ENCODE measurements around the gene ZNF70. TPM values are rescaled to one million over a fixed set of nuclear protein-coding genes. Genes with fewer than 3 reads are reported as not detected.

Gene ZNF70
- total RNA-seq, 1 experiment from 2014 or later, result 3.3 TPM

DNA sequence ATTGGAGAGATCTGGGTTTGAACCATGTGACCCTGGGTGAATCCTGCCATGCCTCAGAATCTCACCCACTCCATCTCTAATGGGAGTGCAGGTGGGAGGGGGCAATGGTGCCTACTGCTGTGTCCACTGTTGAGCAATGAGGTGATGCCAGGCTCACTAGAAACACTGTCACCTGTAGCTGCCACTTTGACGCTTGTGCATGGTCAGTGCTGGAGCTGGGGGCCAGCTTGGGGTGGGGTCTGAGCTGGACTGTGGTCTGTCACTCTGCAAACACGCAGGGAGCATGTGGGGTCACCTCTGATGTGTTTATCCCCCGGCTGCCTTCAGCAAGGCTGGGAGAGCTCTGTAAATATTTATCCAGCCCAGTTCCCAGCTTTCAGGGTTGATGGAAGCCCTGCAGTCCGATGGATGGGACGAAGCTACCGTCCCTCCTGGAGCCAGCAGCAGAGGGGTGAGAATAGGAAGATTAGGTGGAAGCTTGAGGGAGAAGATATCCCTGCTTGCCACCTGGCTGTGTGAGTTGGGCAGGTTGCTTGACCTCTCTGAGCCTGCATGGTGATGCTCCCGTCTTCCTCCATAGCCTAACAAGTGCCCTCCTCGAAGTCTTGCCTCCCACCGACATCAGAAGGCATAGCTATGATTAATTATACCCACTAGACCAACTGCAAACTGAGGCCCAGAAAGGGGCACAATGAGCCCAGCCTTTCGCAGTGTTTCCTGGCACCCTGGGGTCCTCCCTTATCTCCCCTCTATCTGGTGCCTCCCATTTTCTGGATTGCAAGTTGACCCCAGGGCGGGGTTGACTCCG lies 23.4 kb upstream of the ZNF70 start:
- ChIA-PET CTCF (interaction anchor here (1.2 to 1.9 kb wide), 3 partner anchors 14 to 83 kb away, joined by 3 to 10 read pairs (median 7); partner anchors contain the start of gene SLC2A11), POLR2A (interaction anchor here (1.2 kb wide), 1 partner anchor 83 kb away, joined by 3 read pairs; the partner anchor contains the start of gene SLC2A11)
- TF ChIP-seq ATF3 (CRISPR knock-in tag; conservative IDR thresholded peaks at IDR 0.05) (no peak), GABPB1 (CRISPR knock-in tag; IDR thresholded peaks at IDR 0.05) (peak; percentile 72)
- no peak for ATAC-seq
- peaks cover 30% of the 10 kb centered on the region for H3K4me1 Mint-ChIP-seq
- H3K9me3 Mint-ChIP-seq, result no peaks in the 10 kb centered on the region
- peaks cover 34% of the 10 kb centered on the region for H3K27me3 Mint-ChIP-seq (ENCODE audit: low read depth)
- no peak overlapping the region for H3K27ac Mint-ChIP-seq
- peak overlapping the region; percentile 23; the same call in 1 of the 2 replicates for H3K4me3 Mint-ChIP-seq
- DNase-seq (ENCODE audit: low spot score), result no peak
- H3K36me3 Mint-ChIP-seq, result no peaks in the 10 kb centered on the region

GRCh38 chr22:23773483-23774113 lies 22.7 kb upstream of the ZNF70 start:
- peak overlapping the region; percentile 79 for H3K4me3 Mint-ChIP-seq
- no peak for DNase-seq (ENCODE audit: low spot score)
- peaks cover 30% of the 10 kb centered on the region for H3K4me1 Mint-ChIP-seq
- peaks cover 41% of the 10 kb centered on the region for H3K27me3 Mint-ChIP-seq (ENCODE audit: low read depth)
- no peaks in the 10 kb centered on the region for H3K9me3 Mint-ChIP-seq
- no peak overlapping the region for H3K27ac Mint-ChIP-seq
- H3K36me3 Mint-ChIP-seq, result no peaks in the 10 kb centered on the region
- TF ChIP-seq GRHL2 (CRISPR knock-in tag; IDR thresholded peaks at IDR 0.05; ENCODE audit: insufficient replicate concordance, severe bottlenecking), result no peak
- TF ChIP-seq, protein P1, sequence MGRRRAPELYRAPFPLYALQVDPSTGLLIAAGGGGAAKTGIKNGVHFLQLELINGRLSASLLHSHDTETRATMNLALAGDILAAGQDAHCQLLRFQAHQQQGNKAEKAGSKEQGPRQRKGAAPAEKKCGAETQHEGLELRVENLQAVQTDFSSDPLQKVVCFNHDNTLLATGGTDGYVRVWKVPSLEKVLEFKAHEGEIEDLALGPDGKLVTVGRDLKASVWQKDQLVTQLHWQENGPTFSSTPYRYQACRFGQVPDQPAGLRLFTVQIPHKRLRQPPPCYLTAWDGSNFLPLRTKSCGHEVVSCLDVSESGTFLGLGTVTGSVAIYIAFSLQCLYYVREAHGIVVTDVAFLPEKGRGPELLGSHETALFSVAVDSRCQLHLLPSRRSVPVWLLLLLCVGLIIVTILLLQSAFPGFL (CRISPR knock-in tag; IDR thresholded peaks at IDR 0.05; ENCODE audit: borderline replicate concordance), result no peak
- TF ChIP-seq PRRX2 (CRISPR knock-in tag; IDR thresholded peaks at IDR 0.05), result no peak
- TF ChIP-seq, protein P2, sequence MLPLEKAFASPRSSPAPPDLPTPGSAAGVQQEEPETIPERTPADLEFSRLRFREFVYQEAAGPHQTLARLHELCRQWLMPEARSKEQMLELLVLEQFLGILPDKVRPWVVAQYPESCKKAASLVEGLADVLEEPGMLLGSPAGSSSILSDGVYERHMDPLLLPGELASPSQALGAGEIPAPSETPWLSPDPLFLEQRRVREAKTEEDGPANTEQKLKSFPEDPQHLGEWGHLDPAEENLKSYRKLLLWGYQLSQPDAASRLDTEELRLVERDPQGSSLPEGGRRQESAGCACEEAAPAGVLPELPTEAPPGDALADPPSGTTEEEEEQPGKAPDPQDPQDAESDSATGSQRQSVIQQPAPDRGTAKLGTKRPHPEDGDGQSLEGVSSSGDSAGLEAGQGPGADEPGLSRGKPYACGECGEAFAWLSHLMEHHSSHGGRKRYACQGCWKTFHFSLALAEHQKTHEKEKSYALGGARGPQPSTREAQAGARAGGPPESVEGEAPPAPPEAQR (CRISPR knock-in tag; IDR thresholded peaks at IDR 0.05), result no peak
- no peak for TF ChIP-seq E2F5 (CRISPR knock-in tag; IDR thresholded peaks at IDR 0.05)
- TF ChIP-seq FOXP1 (CRISPR knock-in tag; IDR thresholded peaks at IDR 0.05; ENCODE audit: borderline replicate concordance), result no peak
- TF ChIP-seq MLX (CRISPR knock-in tag; IDR thresholded peaks at IDR 0.05), result no peak
- TF ChIP-seq RORB (CRISPR knock-in tag; IDR thresholded peaks at IDR 0.05), result no peak
- TF ChIP-seq, protein P3, sequence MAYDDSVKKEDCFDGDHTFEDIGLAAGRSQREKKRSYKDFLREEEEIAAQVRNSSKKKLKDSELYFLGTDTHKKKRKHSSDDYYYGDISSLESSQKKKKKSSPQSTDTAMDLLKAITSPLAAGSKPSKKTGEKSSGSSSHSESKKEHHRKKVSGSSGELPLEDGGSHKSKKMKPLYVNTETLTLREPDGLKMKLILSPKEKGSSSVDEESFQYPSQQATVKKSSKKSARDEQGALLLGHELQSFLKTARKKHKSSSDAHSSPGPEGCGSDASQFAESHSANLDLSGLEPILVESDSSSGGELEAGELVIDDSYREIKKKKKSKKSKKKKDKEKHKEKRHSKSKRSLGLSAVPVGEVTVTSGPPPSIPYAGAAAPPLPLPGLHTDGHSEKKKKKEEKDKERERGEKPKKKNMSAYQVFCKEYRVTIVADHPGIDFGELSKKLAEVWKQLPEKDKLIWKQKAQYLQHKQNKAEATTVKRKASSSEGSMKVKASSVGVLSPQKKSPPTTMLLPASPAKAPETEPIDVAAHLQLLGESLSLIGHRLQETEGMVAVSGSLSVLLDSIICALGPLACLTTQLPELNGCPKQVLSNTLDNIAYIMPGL (CRISPR knock-in tag; IDR thresholded peaks at IDR 0.05), result no peak
- no peak for TF ChIP-seq ETV6 (CRISPR knock-in tag; IDR thresholded peaks at IDR 0.05)
- TF ChIP-seq NR1H2 (CRISPR knock-in tag; IDR thresholded peaks at IDR 0.05), result no peak
- TF ChIP-seq ZNF512 (CRISPR knock-in tag; IDR thresholded peaks at IDR 0.05; ENCODE audit: borderline replicate concordance), result no peak
- no peak for TF ChIP-seq ZNF532 (CRISPR knock-in tag; IDR thresholded peaks at IDR 0.05; ENCODE audit: borderline replicate concordance)
- no peak for TF ChIP-seq ZNF317 (CRISPR knock-in tag; IDR thresholded peaks at IDR 0.05; ENCODE audit: borderline replicate concordance, low read depth)
- ChIA-PET POLR2A (no interaction called here), CTCF (interaction anchor here (0.9 to 1.9 kb wide), 7 partner anchors 13 to 84 kb away, joined by 3 to 10 read pairs (median 4); partner anchors contain the start of gene SLC2A11)
- no peak for ATAC-seq
